ENCODE results near the gene LARP7. TPM values are rescaled to one million over a fixed set of nuclear protein-coding genes. Genes with fewer than 3 reads are reported as not detected.
"Not testable (repeated sequence)": the region's sequence is repeated elsewhere in the genome, so short reads cannot be mapped to it uniquely, and the experiment has no call there.

LARP7 gene
- total RNA-seq, 2 donors from 2014 or later = 54.2 to 57.6 TPM

DNA sequence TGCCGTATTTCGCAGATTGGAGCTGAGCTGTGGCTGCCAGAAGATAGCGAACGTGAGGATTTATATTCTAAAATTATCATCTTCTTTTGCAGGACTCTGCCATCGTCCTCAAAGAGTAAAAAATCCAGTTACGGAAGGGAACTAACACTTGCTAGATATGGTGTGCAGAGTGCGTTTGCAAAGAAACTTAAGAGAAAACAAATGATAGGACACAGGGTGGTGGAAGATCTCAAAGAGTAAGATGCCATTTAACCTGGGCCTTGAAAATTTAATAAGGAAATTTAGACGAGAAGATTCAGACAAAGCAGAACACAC is 566 bp downstream of the LARP7 start:
- ATAC-seq (ENCODE audit: insufficient number of reproducible peaks, low FRiP score, low read depth) (peak; percentile 14), DNase-seq (ENCODE audit: low spot score) (no peak)
- Histone ChIP-seq H3K9me3 (no peaks in the 10 kb centered on the region), H3K4me3 (peak overlapping the region; percentile 89), H3K27ac (peak overlapping the region; percentile 90 to 92), H3K36me3 (no peaks in the 10 kb centered on the region), H3K4me1 (ENCODE audit: control insufficient read depth in 1 of 2, low read depth in 2 of 2) (peaks cover 7 to 20% of the 10 kb centered on the region in 2 donors), H3K27me3 (replicated peaks; ENCODE audit: insufficient read depth) (no peaks in the 10 kb centered on the region)
- TF ChIP-seq CTCF (IDR thresholded peaks at IDR 0.05) = peak; percentile 3

DNA sequence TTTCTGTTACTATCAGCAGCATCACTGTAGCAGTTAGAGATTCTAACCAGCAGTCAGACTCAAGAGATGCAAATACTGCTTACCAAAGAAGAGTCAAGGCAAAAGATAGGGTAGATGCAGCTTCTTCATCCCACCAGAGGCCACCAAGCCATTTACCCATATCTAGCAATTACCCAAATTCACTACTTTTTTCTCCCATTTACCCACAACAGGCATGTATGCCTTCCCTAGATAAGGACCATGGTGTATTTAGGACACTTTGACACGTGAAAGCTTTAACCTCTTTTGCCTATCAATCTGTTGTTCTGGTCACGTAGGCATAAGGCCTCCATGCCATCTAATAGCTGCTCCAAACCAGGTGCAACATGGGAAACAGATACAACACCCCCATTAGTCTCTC is 5.6 kb downstream of the LARP7 start:
- no peak for TF ChIP-seq CTCF (IDR thresholded peaks at IDR 0.05)
- peaks cover 3 to 14% of the 10 kb centered on the region in 2 donors for H3K4me1 ChIP-seq (ENCODE audit: control insufficient read depth in 1 of 2, low read depth in 2 of 2)

DNA sequence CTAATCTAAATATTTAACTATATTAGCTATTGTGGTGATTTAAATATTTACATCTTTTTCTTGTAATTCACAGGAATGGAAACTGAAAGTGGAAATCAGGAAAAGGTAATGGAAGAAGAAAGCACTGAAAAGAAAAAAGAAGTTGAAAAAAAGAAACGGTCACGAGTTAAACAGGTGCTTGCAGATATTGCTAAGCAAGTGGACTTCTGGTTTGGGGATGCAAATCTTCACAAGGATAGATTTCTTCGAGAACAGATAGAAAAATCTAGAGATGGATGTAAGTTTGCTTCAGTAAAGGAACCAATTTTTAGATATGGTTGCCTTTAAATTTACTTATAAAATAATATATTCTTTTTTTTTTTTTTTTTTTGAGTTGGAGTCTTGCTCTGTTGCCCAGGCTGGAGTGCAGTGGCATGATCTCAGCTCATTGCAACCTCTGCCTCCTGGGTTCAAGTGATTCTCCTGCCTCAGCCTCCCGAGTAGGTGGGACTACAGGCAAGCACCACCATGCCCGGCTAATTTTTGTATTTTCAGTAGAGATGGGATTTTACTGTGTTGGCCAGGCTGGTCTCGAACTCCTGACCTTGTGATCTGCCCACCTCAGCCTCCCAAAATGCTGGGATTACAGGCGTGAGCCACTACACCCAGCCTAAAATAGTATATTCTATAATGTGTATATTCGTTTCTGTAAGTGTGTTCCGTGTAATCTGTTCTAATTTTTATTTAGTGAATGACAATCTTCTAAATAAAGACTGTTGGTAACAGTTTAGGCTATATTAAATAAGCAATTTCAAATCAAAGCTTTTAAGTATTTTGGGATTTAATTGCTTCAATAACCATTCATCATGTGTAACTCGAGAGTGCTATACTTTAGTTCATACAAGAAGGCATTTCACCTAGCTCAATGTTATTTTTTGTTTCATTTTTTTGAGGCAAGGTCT is 7.9 kb downstream of the LARP7 start:
- not testable (repeated sequence) for H3K27me3 ChIP-seq (replicated peaks; ENCODE audit: insufficient read depth); H3K4me1 ChIP-seq (ENCODE audit: control insufficient read depth in 1 of 2, low read depth in 2 of 2); DNase-seq (ENCODE audit: low spot score); ATAC-seq (ENCODE audit: insufficient number of reproducible peaks, low FRiP score, low read depth); H3K4me3 ChIP-seq; H3K9me3 ChIP-seq; H3K27ac ChIP-seq
- peaks cover 30% of the 10 kb centered on the region for H3K36me3 ChIP-seq

More for the DNA sequence above, 5.6 kb downstream of the LARP7 start:
- Histone ChIP-seq H3K27ac (no peak overlapping the region), H3K4me3 (no peak overlapping the region), H3K9me3 (no peaks in the 10 kb centered on the region), H3K36me3 (peaks cover 18% of the 10 kb centered on the region), H3K27me3 (replicated peaks; ENCODE audit: insufficient read depth) (no peaks in the 10 kb centered on the region)
- ATAC-seq (ENCODE audit: insufficient number of reproducible peaks, low FRiP score, low read depth) = no peak
- no peak for DNase-seq (ENCODE audit: low spot score)

DNA sequence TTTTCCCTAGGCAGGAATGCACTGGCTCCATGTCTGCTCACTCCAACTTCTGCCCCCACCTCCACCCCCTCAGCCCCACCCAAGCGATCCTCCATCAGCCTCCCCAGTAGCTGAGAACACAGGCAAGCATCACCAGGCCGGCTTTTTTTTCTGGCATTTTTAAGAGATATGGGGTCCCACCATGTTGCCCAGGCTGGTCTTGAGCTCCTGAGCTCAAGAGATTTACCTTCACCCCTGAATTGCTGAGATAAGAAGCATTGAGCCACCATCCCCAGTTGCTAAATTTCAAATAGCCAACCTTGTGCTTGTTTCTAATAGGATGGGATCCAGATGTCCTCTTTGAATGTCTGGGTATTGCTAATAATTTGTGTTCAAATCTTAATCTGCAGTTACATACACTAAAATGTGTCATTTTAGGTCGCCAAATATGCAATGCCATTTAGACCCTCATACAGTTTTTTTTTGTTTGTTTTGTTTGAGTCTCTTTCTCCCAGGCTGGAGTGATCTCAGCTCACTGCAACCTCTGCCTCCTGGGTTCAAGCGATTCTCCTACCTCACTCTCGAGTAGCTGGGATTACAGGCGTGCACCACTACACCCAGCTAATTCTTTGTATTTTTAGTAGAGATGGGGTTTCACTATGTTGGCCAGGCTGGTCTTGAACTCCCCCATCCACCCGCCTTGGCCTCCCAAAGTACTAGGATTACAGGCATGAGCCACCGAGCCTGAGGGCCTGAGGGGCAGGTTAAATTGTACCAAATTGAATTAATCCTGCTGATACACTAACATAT is 8.8 kb downstream of the LARP7 start:
- H3K4me1 ChIP-seq (ENCODE audit: control insufficient read depth in 1 of 2, low read depth in 2 of 2) = peaks cover 0 to 4% of the 10 kb centered on the region in 2 donors
- no peak for TF ChIP-seq CTCF (IDR thresholded peaks at IDR 0.05)
- no peak for ATAC-seq (ENCODE audit: insufficient number of reproducible peaks, low FRiP score, low read depth)
- H3K36me3 ChIP-seq = peaks cover 34% of the 10 kb centered on the region
- no peak overlapping the region for H3K27ac ChIP-seq
- no peaks in the 10 kb centered on the region for H3K9me3 ChIP-seq
- no peak overlapping the region for H3K4me3 ChIP-seq
- H3K27me3 ChIP-seq (replicated peaks; ENCODE audit: insufficient read depth) = no peaks in the 10 kb centered on the region
- no peak for DNase-seq (ENCODE audit: low spot score)

GRCh38 chr4:112646632-112647537 is 9.9 kb downstream of the LARP7 start:
- TF ChIP-seq CTCF (IDR thresholded peaks at IDR 0.05) = no peak
- H3K27me3 ChIP-seq (replicated peaks; ENCODE audit: insufficient read depth) = no peaks in the 10 kb centered on the region
- no peak overlapping the region for H3K27ac ChIP-seq
- H3K36me3 ChIP-seq = peaks cover 43% of the 10 kb centered on the region
- no peak for DNase-seq (ENCODE audit: low spot score)
- H3K9me3 ChIP-seq = no peaks in the 10 kb centered on the region
- no peak for ATAC-seq (ENCODE audit: insufficient number of reproducible peaks, low FRiP score, low read depth)
- no peak overlapping the region for H3K4me3 ChIP-seq
- H3K4me1 ChIP-seq (ENCODE audit: control insufficient read depth in 1 of 2, low read depth in 2 of 2) = no peaks in the 10 kb centered on the region

Data from thoracic aorta (tissue), 2 donors.